Thymus (tissue), 11 donors: Measurements from ENCODE around the gene RPL19. TPM values are rescaled to one million over a fixed set of nuclear protein-coding genes. Genes with fewer than 3 reads are reported as not detected.

ENCODE experiments used
- DNase-seq, 9 donors: peaks; one replicate each; pipeline ENCODE4 v3.0.0-alpha.2; 2013; ENCODE audit warnings: low spot score in 9 of 9, low read depth in 6 of 9, missing footprints in 1 of 9
- H3K27ac ChIP-seq, 2 donors: one replicate each; pipeline ENCODE4 v1.5.1; 2013; ENCODE audit warnings: control low read depth in 1 of 2, low read depth in 1 of 2, low read length in 1 of 2, mild to moderate bottlenecking in 1 of 2, moderate library complexity in 1 of 2
- H3K27me3 ChIP-seq, 2 donors: one replicate each; pipeline ENCODE4 v1.5.1; 2013; ENCODE audit warnings: low read length in 1 of 2; ENCODE audit not compliant: control insufficient read depth in 2 of 2, insufficient read depth in 1 of 2
- H3K36me3 ChIP-seq, 2 donors: one replicate each; pipeline ENCODE4 v1.5.1; 2013; ENCODE audit warnings: low read length in 1 of 2, mild to moderate bottlenecking in 1 of 2, moderate library complexity in 1 of 2; ENCODE audit not compliant: control insufficient read depth in 2 of 2, insufficient read depth in 2 of 2
- H3K4me1 ChIP-seq, 2 donors: one replicate each; pipeline ENCODE4 v1.5.1; 2013; ENCODE audit warnings: low read length in 2 of 2; ENCODE audit not compliant: control insufficient read depth in 2 of 2, insufficient read depth in 2 of 2
- H3K4me3 ChIP-seq, 2 donors: one replicate each; pipeline ENCODE4 v1.5.1; 2013; ENCODE audit warnings: low read length in 2 of 2, control low read depth in 1 of 2, mild to moderate bottlenecking in 1 of 2
- H3K9me3 ChIP-seq, 2 donors: one replicate each; pipeline ENCODE4 v1.5.1; 2013; ENCODE audit warnings: low read length in 1 of 2, mild to moderate bottlenecking in 1 of 2; ENCODE audit not compliant: control insufficient read depth in 2 of 2, insufficient read depth in 1 of 2
- WGBS: extraction: QIAGEN DNeasy Blood & Tissue Kit; methylation state at CpG from one replicate; pipeline ENCODE4 v1.1.7; 2013; 5-methylcytosine and 5-hydroxymethylcytosine counted together
- polyA plus RNA-seq: library from polyadenylated mRNA; stranded (reverse); fragments of 200-250 nt; gene quantifications from one replicate; pipeline ENCODE4 v1.2.3, GENCODE V29; 2013
- total RNA-seq: library from RNA; stranded (reverse); fragments of 120-200 nt; gene quantifications from one replicate; pipeline ENCODE4 v1.2.4, GENCODE V29; 2013
- donor health status: healthy.

RPL19 gene
- total and polyA plus RNA-seq, 2 donors = 3,707 to 3,788 TPM

DNA sequence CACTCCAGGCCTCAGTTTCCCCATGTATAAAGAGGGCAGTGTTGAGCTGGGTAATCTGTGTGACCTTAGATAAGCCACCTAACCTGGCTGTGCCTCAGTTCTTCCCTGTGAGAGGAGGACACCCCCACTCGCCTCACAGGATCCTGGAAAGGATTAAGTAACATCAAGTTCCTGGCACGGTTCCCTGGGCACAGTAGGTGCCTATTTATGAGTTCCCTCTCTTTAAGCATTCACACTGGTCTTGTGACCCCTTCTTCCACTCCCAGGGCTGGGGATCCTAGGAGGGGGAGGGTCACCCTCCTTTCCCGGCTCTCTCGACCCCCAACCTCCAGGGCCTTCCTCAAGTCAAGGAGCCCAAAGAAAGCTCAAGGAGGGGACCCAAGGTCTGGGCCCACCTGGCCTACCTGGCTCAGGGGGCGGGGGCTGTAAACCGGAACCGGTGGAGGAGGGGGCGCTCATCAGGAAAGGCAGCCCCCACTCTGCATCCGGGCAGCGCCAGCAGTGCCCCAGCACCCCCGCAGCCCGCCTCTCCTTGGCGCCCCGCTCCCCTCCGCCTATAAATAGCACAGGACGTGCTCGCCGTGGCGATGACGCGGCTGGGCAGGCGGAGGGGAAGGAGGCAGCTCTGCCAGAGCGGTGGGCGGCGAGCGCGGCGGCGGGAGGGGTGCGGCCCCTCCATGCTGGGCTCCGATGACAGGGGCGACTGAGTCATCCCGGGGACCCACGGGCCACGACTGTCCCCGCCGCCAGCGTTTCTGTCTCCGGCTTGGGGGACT, 9.4 kb downstream of the RPL19 start:
- Histone ChIP-seq H3K27ac (peak overlapping the region; percentile 50 to 58), H3K27me3 (peaks cover 3 to 51% of the 10 kb centered on the region in 2 donors), H3K9me3 (peaks cover 0 to 8% of the 10 kb centered on the region in 2 donors), H3K36me3 (peaks cover 9 to 10% of the 10 kb centered on the region in 2 donors), H3K4me1 (peaks cover 28 to 36% of the 10 kb centered on the region in 2 donors), H3K4me3 (peak overlapping the region in 1 of 2 donors; percentile 43)
- DNase-seq = peak in 4 of 9 donors; percentile 55 to 77 (median 66)
- 3% methylated on average over 39 of the region's 39 CpGs for WGBS

- Histone ChIP-seq H3K9me3 (peaks cover 0 to 8% of the 10 kb centered on the region in 2 donors), H3K36me3 (peaks cover 4 to 5% of the 10 kb centered on the region in 2 donors), H3K27ac (peak overlapping the region in 1 of 2 donors; percentile 31), H3K4me3 (peak overlapping the region in 1 of 2 donors; percentile 43), H3K27me3 (peaks cover 3 to 57% of the 10 kb centered on the region in 2 donors), H3K4me1 (peaks cover 28 to 36% of the 10 kb centered on the region in 2 donors)
- no peak for DNase-seq
- WGBS = 10% methylated on average over 22 of the region's 22 CpGs
Observed at GRCh38 chr17:39210093-39210434, 10.0 kb downstream of the RPL19 start.

DNA sequence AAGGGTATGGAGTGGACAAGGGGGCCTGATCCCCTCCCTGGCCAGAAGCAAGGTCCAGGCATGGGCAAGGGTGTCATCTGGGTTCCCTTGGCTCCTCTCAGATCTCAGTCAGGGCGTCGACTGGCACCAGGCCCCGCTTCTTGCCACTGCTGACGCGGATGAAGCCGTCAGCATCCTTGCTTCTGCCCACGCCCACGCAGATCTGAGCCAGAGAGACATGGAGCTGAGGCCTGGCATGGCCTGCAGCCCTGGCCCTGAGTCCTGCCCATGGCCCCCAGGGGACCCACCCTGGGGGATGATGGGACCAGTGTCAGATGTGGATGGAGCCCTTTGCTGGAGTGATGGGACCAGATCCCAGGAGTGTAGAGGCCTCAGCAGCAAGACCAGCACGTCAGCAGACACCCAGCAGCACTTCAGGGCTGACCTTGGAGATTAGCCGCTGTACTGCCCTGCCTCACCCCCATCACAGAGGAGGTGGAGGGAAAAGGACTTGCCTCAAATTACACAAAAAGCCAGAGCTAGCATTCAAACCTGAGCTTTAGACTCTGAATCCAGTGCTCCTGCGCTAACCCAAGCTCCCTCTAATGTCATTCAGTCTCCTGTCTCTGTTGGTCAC, 12.2 kb downstream of the RPL19 start:
- Histone ChIP-seq H3K27ac (no peak overlapping the region), H3K27me3 (peaks cover 3 to 76% of the 10 kb centered on the region in 2 donors), H3K4me1 (peaks cover 26 to 30% of the 10 kb centered on the region in 2 donors), H3K4me3 (no peak overlapping the region), H3K9me3 (peaks cover 0 to 8% of the 10 kb centered on the region in 2 donors), H3K36me3 (no peaks in the 10 kb centered on the region)
- 93% methylated on average over 11 of the region's 11 CpGs for WGBS
- no peak for DNase-seq

GRCh38 chr17:39212841-39213480, 12.9 kb downstream of the RPL19 start:
- peaks cover 22 to 24% of the 10 kb centered on the region in 2 donors for H3K4me1 ChIP-seq
- 91% methylated on average over 16 of the region's 16 CpGs for WGBS
- H3K4me3 ChIP-seq = no peak overlapping the region
- H3K36me3 ChIP-seq = no peaks in the 10 kb centered on the region
- no peak for DNase-seq
- H3K9me3 ChIP-seq = peaks cover 0 to 8% of the 10 kb centered on the region in 2 donors
- H3K27ac ChIP-seq = no peak overlapping the region
- H3K27me3 ChIP-seq = peaks cover 3 to 82% of the 10 kb centered on the region in 2 donors

GRCh38 chr17:39213852-39214251, 13.8 kb downstream of the RPL19 start:
- no peak overlapping the region for H3K27ac ChIP-seq
- no peaks in the 10 kb centered on the region for H3K9me3 ChIP-seq
- H3K4me1 ChIP-seq = peaks cover 16 to 18% of the 10 kb centered on the region in 2 donors
- peaks cover 3 to 90% of the 10 kb centered on the region in 2 donors for H3K27me3 ChIP-seq
- WGBS = 92% methylated on average over 9 of the region's 9 CpGs
- no peak overlapping the region for H3K4me3 ChIP-seq
- DNase-seq = no peak
- H3K36me3 ChIP-seq = no peaks in the 10 kb centered on the region

GRCh38 chr17:39217734-39218369, 17.8 kb downstream of the RPL19 start:
- no peak overlapping the region for H3K27ac ChIP-seq
- peaks cover 0 to 4% of the 10 kb centered on the region in 2 donors for H3K4me1 ChIP-seq
- no peak overlapping the region for H3K4me3 ChIP-seq
- 32% methylated on average over 24 of the region's 24 CpGs for WGBS
- no peaks in the 10 kb centered on the region for H3K36me3 ChIP-seq
- peaks cover 7 to 85% of the 10 kb centered on the region in 2 donors for H3K27me3 ChIP-seq
- no peaks in the 10 kb centered on the region for H3K9me3 ChIP-seq
- DNase-seq = no peak

DNA sequence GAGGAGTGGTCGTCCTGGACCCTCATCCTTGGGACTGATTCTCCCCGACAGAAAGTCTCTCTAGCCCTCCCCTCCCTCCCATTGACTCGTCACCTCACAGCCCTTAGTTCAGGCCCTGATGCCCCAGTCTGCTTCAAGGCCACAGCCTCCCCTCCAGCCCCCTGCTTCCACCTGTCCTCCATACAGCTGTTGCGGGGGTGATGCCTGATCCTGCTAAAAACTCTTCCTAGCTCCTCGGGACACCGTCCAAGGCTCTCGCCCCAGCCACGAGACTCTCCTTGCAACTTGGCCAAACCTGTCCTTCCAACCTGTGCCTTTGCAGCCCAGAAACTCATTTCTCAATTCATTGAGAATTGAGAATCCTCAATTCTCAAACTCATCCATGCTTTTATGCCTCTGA, 18.8 kb downstream of the RPL19 start:
- Histone ChIP-seq H3K4me1 (peaks cover 0 to 4% of the 10 kb centered on the region in 2 donors), H3K4me3 (no peak overlapping the region), H3K36me3 (no peaks in the 10 kb centered on the region), H3K9me3 (peaks cover 0 to 2% of the 10 kb centered on the region in 2 donors), H3K27me3 (peaks cover 16 to 87% of the 10 kb centered on the region in 2 donors), H3K27ac (no peak overlapping the region)
- WGBS = 91% methylated on average over 8 of the region's 8 CpGs
- DNase-seq = no peak

GRCh38 chr17:39219647-39220154, 19.6 kb downstream of the RPL19 start:
- Histone ChIP-seq H3K27ac (no peak overlapping the region), H3K27me3 (peaks cover 24 to 87% of the 10 kb centered on the region in 2 donors)
- 86% methylated on average over 8 of the region's 8 CpGs for WGBS

More at GRCh38 chr17:39219647-39220154, 19.6 kb downstream of the RPL19 start:
- Histone ChIP-seq H3K9me3 (peaks cover 0 to 2% of the 10 kb centered on the region in 2 donors), H3K4me3 (no peak overlapping the region), H3K36me3 (no peaks in the 10 kb centered on the region), H3K4me1 (peaks cover 0 to 4% of the 10 kb centered on the region in 2 donors)
- no peak for DNase-seq
